Measurements from ENCODE around the gene PHKB.

DNA sequence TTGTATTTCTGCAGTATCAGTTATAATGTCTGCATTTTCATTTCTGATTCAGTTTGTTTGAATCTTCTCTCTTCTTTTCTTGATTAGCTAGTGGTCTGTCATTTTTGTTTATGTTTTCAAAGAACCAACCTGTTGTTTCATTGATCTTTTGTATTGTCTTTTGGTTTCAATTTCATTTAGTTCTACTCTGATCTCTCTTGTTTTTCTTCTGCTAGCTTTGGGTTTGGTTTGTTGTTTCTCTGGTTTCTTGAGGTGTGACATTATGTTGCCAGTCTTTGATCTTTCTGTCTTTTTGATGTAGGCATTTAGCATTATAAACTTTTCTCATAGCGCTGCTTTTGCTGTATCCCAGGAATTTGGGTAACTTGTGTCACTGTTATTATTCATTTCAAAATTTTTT lies 107.2 kb downstream of the PHKB start:
- TF ChIP-seq, protein P1, sequence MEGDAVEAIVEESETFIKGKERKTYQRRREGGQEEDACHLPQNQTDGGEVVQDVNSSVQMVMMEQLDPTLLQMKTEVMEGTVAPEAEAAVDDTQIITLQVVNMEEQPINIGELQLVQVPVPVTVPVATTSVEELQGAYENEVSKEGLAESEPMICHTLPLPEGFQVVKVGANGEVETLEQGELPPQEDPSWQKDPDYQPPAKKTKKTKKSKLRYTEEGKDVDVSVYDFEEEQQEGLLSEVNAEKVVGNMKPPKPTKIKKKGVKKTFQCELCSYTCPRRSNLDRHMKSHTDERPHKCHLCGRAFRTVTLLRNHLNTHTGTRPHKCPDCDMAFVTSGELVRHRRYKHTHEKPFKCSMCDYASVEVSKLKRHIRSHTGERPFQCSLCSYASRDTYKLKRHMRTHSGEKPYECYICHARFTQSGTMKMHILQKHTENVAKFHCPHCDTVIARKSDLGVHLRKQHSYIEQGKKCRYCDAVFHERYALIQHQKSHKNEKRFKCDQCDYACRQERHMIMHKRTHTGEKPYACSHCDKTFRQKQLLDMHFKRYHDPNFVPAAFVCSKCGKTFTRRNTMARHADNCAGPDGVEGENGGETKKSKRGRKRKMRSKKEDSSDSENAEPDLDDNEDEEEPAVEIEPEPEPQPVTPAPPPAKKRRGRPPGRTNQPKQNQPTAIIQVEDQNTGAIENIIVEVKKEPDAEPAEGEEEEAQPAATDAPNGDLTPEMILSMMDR (IDR thresholded peaks at IDR 0.05) = no peak
- no peak for TF ChIP-seq EP300 (IDR thresholded peaks at IDR 0.05)

Measured in gastroesophageal sphincter (tissue), 3 donors.